GM10266 (cell line): Measurements from ENCODE around the gene CD79A.

Experiments used
- DNase-seq: peaks from one replicate; pipeline ENCODE4 v3.0.0; 2012; ENCODE audit errors: extremely low spot score
- CTCF ChIP-seq: IDR thresholded peaks from 2 replicates; pipeline ENCODE4 v1.5.1; 2012; ENCODE audit warnings: mild to moderate bottlenecking, low read depth; ENCODE audit not compliant: control insufficient read depth, insufficient read depth; ENCODE audit errors: missing control alignments

CD79A gene

GRCh38 chr19:41898235-41898634 is 21.2 kb downstream of the CD79A start:
- no peak for TF ChIP-seq CTCF
- no peak for DNase-seq

- no peak for DNase-seq
- TF ChIP-seq CTCF = no peak
These were observed 24.8 kb downstream of the CD79A start for GRCh38 chr19:41901707-41902360.

GRCh38 chr19:41902594-41902993 is 25.5 kb downstream of the CD79A start:
- TF ChIP-seq CTCF = no peak
- DNase-seq = no peak

- no peak for DNase-seq
- TF ChIP-seq CTCF = no peak
These were observed 26.3 kb downstream of the CD79A start for GRCh38 chr19:41903193-41903953.

- no peak for DNase-seq
- TF ChIP-seq CTCF = no peak
These were observed 27.2 kb downstream of the CD79A start for GRCh38 chr19:41904118-41904870.

GRCh38 chr19:41905273-41906002 is 28.4 kb downstream of the CD79A start:
- no peak for TF ChIP-seq CTCF

More at GRCh38 chr19:41905273-41906002, 28.4 kb downstream of the CD79A start:
- DNase-seq = no peak
